HCT116 (cell line): ENCODE measurements around the gene CORO2A. TPM values are rescaled to one million over a fixed set of nuclear protein-coding genes. Genes with fewer than 3 reads are reported as not detected.

Source experiments
- ATAC-seq: fragments of 200-7000 bp; cut with Tn5 transposase; 2 replicates; pipeline ENCODE4 v1.9.1; 2020; ENCODE audit warnings: mild to moderate bottlenecking, moderate library complexity
- BruUV-seq: library from RNA; stranded (reverse); fragments of 400-500 nt; replicated peaks from 2 replicates; lab custom pipeline; 2021; lab: Mats Ljungman, UMichigan
- CTCF ChIA-PET: fragments of 300-600 bp; sonication (Branson Sonifier 250); formaldehyde crosslinking; loops from one replicate; lab custom pipeline; 2021; ENCODE audit warnings: antibody characterized with exemption; lab: Charles Lee
- POLR2A ChIA-PET: fragments of 300-600, 350-600 bp; sonication (Branson Sonifier 250); formaldehyde crosslinking; loops from one replicate; lab custom pipeline; 2021; ENCODE audit warnings: antibody characterized with exemption; lab: Charles Lee
- RAD21 ChIA-PET, 2 experiments: fragments of 300-600 bp; sonication (Branson Sonifier 250); formaldehyde crosslinking; loops; one replicate each; lab custom pipeline; 2023; ENCODE audit warnings: low total read pairs in 2 of 2; ENCODE audit not compliant: uncharacterized antibody in 2 of 2, unreplicated experiment in 2 of 2, low non-redundant PET in 1 of 2; lab: Charles Lee
- DNase-seq: peaks from one replicate; pipeline ENCODE4 v3.0.0-alpha.2; 2010; ENCODE audit warnings: low read depth, low spot score
- H2AFZ ChIP-seq: fragments of 200-600 bp; shearing (Covaris generic), sonication (generic); 2 replicates; pipeline ENCODE4 v1.6.1; 2017; ENCODE audit warnings: low read depth, mixed run types, mixed read lengths, antibody characterized with exemption, low read length; ENCODE audit not compliant: poor library complexity, severe bottlenecking
- H3K27ac ChIP-seq: 2 replicates; pipeline ENCODE4 v1.5.1; 2012; ENCODE audit warnings: low read depth, low read length
- H3K27me3 ChIP-seq: fragments of 200-600 bp; sonication (generic); 2 replicates; pipeline ENCODE4 v1.6.1; 2016; ENCODE audit warnings: mixed run types, low read length, mixed read lengths; ENCODE audit not compliant: insufficient read depth
- H3K36me3 ChIP-seq, 2 experiments: fragments of 200-500 bp in 1 of 2; fragments of 200-600 bp in 1 of 2; sonication (Bioruptor generic) in 1 of 2; sonication (generic) in 1 of 2; 2 replicates each; pipeline versions ENCODE4 v1.5.1 to v1.6.1; 2014 to 2016; ENCODE audit warnings: low read length in 2 of 2, inconsistent platforms in 1 of 2, mixed read lengths in 1 of 2, mixed run types in 1 of 2; ENCODE audit not compliant: insufficient read depth in 2 of 2, control insufficient read depth in 1 of 2
- H3K4me1 ChIP-seq, 2 experiments: fragments of 200-600 bp in 1 of 2; sonication (generic) in 1 of 2; 2 replicates each; pipeline versions ENCODE4 v1.5.1 to v1.6.1; 2012 to 2017; ENCODE audit warnings: low read length in 2 of 2, inconsistent platforms in 1 of 2, mild to moderate bottlenecking in 1 of 2, mixed read lengths in 1 of 2, mixed run types in 1 of 2, moderate library complexity in 1 of 2; ENCODE audit not compliant: insufficient read depth in 2 of 2, control insufficient read depth in 1 of 2
- H3K4me2 ChIP-seq: fragments of 200-600 bp; sonication (generic); 2 replicates; pipeline ENCODE4 v1.6.1; 2017; ENCODE audit warnings: mixed run types, low read length, mixed read lengths
- H3K4me3 ChIP-seq, 2 experiments: fragments of 200-600 bp in 1 of 2; sonication (generic) in 1 of 2; replicated peaks in 1 of 2; 2 replicates each; pipeline ENCODE4 v1.5.1; 2011 to 2016; ENCODE audit warnings: low read length in 2 of 2, control low read depth in 1 of 2, low read depth in 1 of 2, mild to moderate bottlenecking in 1 of 2, mixed read lengths in 1 of 2, mixed run types in 1 of 2
- H3K79me2 ChIP-seq: fragments of 200-600 bp; sonication (generic); 2 replicates; pipeline ENCODE4 v1.6.1; 2017; ENCODE audit warnings: mild to moderate bottlenecking, mixed run types, low read length, moderate library complexity, mixed read lengths; ENCODE audit not compliant: insufficient read depth
- H3K9ac ChIP-seq: fragments of 200-600 bp; sonication (generic); 2 replicates; pipeline ENCODE4 v1.6.1; 2016; ENCODE audit warnings: low read length, mixed read lengths
- H3K9me2 ChIP-seq: fragments of 200-600 bp; sonication (generic), shearing (Covaris generic); 2 replicates; pipeline ENCODE4 v1.6.1; 2017; ENCODE audit warnings: mixed run types, mild to moderate bottlenecking, moderate library complexity; ENCODE audit not compliant: insufficient read depth
- H3K9me3 ChIP-seq, 2 experiments: fragments of 200-500 bp in 1 of 2; fragments of 200-600 bp in 1 of 2; sonication (Bioruptor generic) in 1 of 2; sonication (generic) in 1 of 2; 2 replicates each; pipeline ENCODE4 v1.6.1; 2014 to 2017; ENCODE audit warnings: low read length in 2 of 2, mixed read lengths in 2 of 2, inconsistent platforms in 1 of 2, low read depth in 1 of 2, mild to moderate bottlenecking in 1 of 2, mixed run types in 1 of 2, moderate library complexity in 1 of 2; ENCODE audit not compliant: control insufficient read depth in 1 of 2, insufficient read depth in 1 of 2
- H4K20me1 ChIP-seq: fragments of 200-600 bp; sonication (generic), shearing (Covaris generic); 2 replicates; pipeline ENCODE4 v1.6.1; 2017; ENCODE audit warnings: mixed run types, mild to moderate bottlenecking, moderate library complexity; ENCODE audit not compliant: insufficient read depth
- ATF3 ChIP-seq: IDR thresholded peaks from 2 replicates; pipeline ENCODE4 v1.6.1; 2012
- CTCF ChIP-seq, 3 experiments: fragments of 200-600 bp in 1 of 3; sonication (generic) in 1 of 3; IDR thresholded peaks in 2 of 3; conservative IDR thresholded peaks in 1 of 3; 2 replicates each; pipeline ENCODE4 v1.5.1; 2012 to 2017; ENCODE audit warnings: low read depth in 2 of 3, low read length in 2 of 3, antibody characterized with exemption in 1 of 3, borderline replicate concordance in 1 of 3, control low read depth in 1 of 3, mild to moderate bottlenecking in 1 of 3, mixed read lengths in 1 of 3, mixed run types in 1 of 3, moderate library complexity in 1 of 3; ENCODE audit not compliant: insufficient read depth in 1 of 3
- JUND ChIP-seq: IDR thresholded peaks from 2 replicates; pipeline ENCODE4 v1.6.1; 2012
- MAX ChIP-seq: IDR thresholded peaks from 2 replicates; pipeline ENCODE4 v1.6.1; 2012
- SIN3A ChIP-seq: IDR thresholded peaks from 2 replicates; pipeline ENCODE4 v1.6.1; 2012; ENCODE audit warnings: low read depth
- SRF ChIP-seq: IDR thresholded peaks from 2 replicates; pipeline ENCODE4 v1.6.1; 2012; ENCODE audit warnings: low read depth
- TCF7L2 ChIP-seq: IDR thresholded peaks from 2 replicates; pipeline ENCODE4 v1.7.0; 2011; ENCODE audit warnings: borderline replicate concordance, inconsistent platforms; ENCODE audit not compliant: insufficient read depth, insufficient read length; ENCODE audit errors: extremely low read depth
- ZBTB33 ChIP-seq: IDR thresholded peaks from 2 replicates; pipeline ENCODE4 v1.6.1; 2011; ENCODE audit warnings: mild to moderate bottlenecking, low read length, moderate library complexity; ENCODE audit not compliant: insufficient replicate concordance; ENCODE audit errors: extremely low read depth
- intact Hi-C: fragments of 100-400 bp; cut with micrococcal nuclease; formaldehyde crosslinking; loops from 2 replicates; pipeline ENCODE4 v1.10.0; 2022
- total RNA-seq: library from RNA; stranded (reverse); gene quantifications from one replicate; pipeline ENCODE4 v1.2.1, GENCODE V29; 2021; ENCODE audit not compliant: unreplicated experiment

The CORO2A gene
- total RNA-seq, 1 experiment from 2014 or later: 5.7 TPM

GRCh38 chr9:98168153-98168780 lies 24.2 kb downstream of the CORO2A start (continued):
- TF ChIP-seq CTCF (IDR thresholded peaks at IDR 0.05 in 2 of 3, conservative IDR thresholded peaks at IDR 0.05 in 1 of 3; ENCODE audit: borderline replicate concordance in 1 of 3, insufficient read depth in 1 of 3, low read depth in 2 of 3, low read length in 2 of 3): no peak
- TF ChIP-seq JUND: no peak

- ATAC-seq: no peak
Observed at GRCh38 chr9:98164912-98165311, 27.5 kb downstream of the CORO2A start.

More at GRCh38 chr9:98164912-98165311, 27.5 kb downstream of the CORO2A start:
- H3K27me3 ChIP-seq: no peaks in the 10 kb centered on the region
- peaks cover 4 to 14% of the 10 kb centered on the region in 2 experiments; a peak in 3 of 4 replicates for H3K4me1 ChIP-seq
- no peaks in the 10 kb centered on the region for H4K20me1 ChIP-seq
- H3K9me3 ChIP-seq: no peaks in the 10 kb centered on the region
- H3K79me2 ChIP-seq: no peaks in the 10 kb centered on the region
- no peak overlapping the region for H3K9ac ChIP-seq
- CTCF ChIA-PET: no interaction called here
- no peak overlapping the region for H2AFZ ChIP-seq
- H3K4me3 ChIP-seq: no peak overlapping the region
- DNase-seq: no peak
- no peak for TF ChIP-seq SIN3A
- no peak for TF ChIP-seq MAX
- TF ChIP-seq TCF7L2: no peak
- no peak for TF ChIP-seq JUND
- no peak for TF ChIP-seq SRF
- no peak for TF ChIP-seq ATF3
- TF ChIP-seq ZBTB33: no peak
- TF ChIP-seq, all 23 proteins: peak for 0
- POLR2A ChIA-PET: no interaction called here
- Histone ChIP-seq H3K4me2 (no peak overlapping the region), H3K27ac (no peak overlapping the region), H3K36me3 (no peaks in the 10 kb centered on the region), H3K9me2 (no peaks in the 10 kb centered on the region)
- intact Hi-C loops: no loop called here
- BruUV-seq: no TSS peak
- RAD21 ChIA-PET: no interaction called here
